ENCODE results near the gene F5. TPM values are rescaled to one million over a fixed set of nuclear protein-coding genes. Genes with fewer than 3 reads are reported as not detected.

The F5 gene
- polyA plus RNA-seq, 3 donors = 6.5 to 14.5 (median 7.1) TPM

- Histone ChIP-seq H3K9me3 (replicated peaks in 1 of 2; ENCODE audit: control insufficient read depth in 1 of 2, insufficient read depth in 1 of 2, low read length in 2 of 2) (no peaks in the 10 kb centered on the region), H3K27ac (ENCODE audit: low read depth in 1 of 2, low read length in 2 of 2) (no peak overlapping the region), H3K4me1 (ENCODE audit: control insufficient read depth in 1 of 2, insufficient read depth in 2 of 2, low read length in 2 of 2) (no peaks in the 10 kb centered on the region)
Observed at GRCh38 chr1:169494343-169494742, 91.9 kb downstream of the F5 start.

GRCh38 chr1:169493251-169493650 is 93.0 kb downstream of the F5 start:
- Histone ChIP-seq H3K27me3 (ENCODE audit: control insufficient read depth in 2 of 2, insufficient read depth in 2 of 2, low read length in 2 of 2) (no peaks in the 10 kb centered on the region), H3K79me2 (ENCODE audit: insufficient read depth, low read length) (no peaks in the 10 kb centered on the region), H2AFZ (ENCODE audit: insufficient read depth, low read depth, low read length, poor library complexity, severe bottlenecking) (no peak overlapping the region), H3K9ac (ENCODE audit: insufficient read depth, low read length, poor library complexity, severe bottlenecking) (no peak overlapping the region), H3K4me3 (replicated peaks in 1 of 3; ENCODE audit: low read depth in 2 of 3, low read length in 3 of 3) (no peak overlapping the region), H3K4me1 (ENCODE audit: control insufficient read depth in 1 of 2, insufficient read depth in 2 of 2, low read length in 2 of 2) (no peaks in the 10 kb centered on the region), H3K4me2 (replicated peaks; ENCODE audit: extremely low read depth, low read length, poor library complexity, severe bottlenecking) (no peak overlapping the region), H3K36me3 (replicated peaks in 1 of 2; ENCODE audit: control insufficient read depth in 1 of 2, insufficient read depth in 2 of 2, low read length in 2 of 2) (no peaks in the 10 kb centered on the region), H4K20me1 (ENCODE audit: insufficient read depth, low read length) (no peaks in the 10 kb centered on the region), H3K27ac (ENCODE audit: low read depth in 1 of 2, low read length in 2 of 2) (no peak overlapping the region), H3K9me3 (replicated peaks in 1 of 2; ENCODE audit: control insufficient read depth in 1 of 2, insufficient read depth in 1 of 2, low read length in 2 of 2) (no peaks in the 10 kb centered on the region)
- no peak overlapping the region for H3K27ac Mint-ChIP-seq
- WGBS (ENCODE audit: insufficient coverage) = no CpG with 5 or more reads among the region's 1 CpG
- TF ChIP-seq CTCF (IDR thresholded peaks at IDR 0.05) = no peak
- peaks cover 1 to 4% (median 2%) of the 10 kb centered on the region in 3 donors for H3K27me3 Mint-ChIP-seq (ENCODE audit: low read depth in 3 of 3)
- H3K4me3 Mint-ChIP-seq = no peak overlapping the region
- intact Hi-C loops (cut with micrococcal nuclease) = no loop called here
- H3K4me1 Mint-ChIP-seq = no peaks in the 10 kb centered on the region
- H3K36me3 Mint-ChIP-seq = peaks cover 0 to 1% of the 10 kb centered on the region in 2 donors
- peaks cover 0 to 3% (median 0%) of the 10 kb centered on the region in 7 donors for H3K9me3 Mint-ChIP-seq
- no peak for DNase-seq

More at GRCh38 chr1:169494343-169494742, 91.9 kb downstream of the F5 start:
- DNase-seq = no peak
- WGBS (ENCODE audit: insufficient coverage) = no CpG with 5 or more reads among the region's 3 CpGs
- Mint-ChIP-seq H3K4me1 (no peaks in the 10 kb centered on the region), H3K9me3 (peaks cover 0 to 9% (median 4%) of the 10 kb centered on the region in 7 donors), H3K4me3 (no peak overlapping the region), H3K27ac (no peak overlapping the region), H3K36me3 (peaks cover 0 to 4% of the 10 kb centered on the region in 2 donors), H3K27me3 (ENCODE audit: low read depth in 3 of 3) (peaks cover 0 to 4% (median 1%) of the 10 kb centered on the region in 3 donors)
- Histone ChIP-seq H4K20me1 (ENCODE audit: insufficient read depth, low read length) (no peaks in the 10 kb centered on the region), H3K27me3 (ENCODE audit: control insufficient read depth in 2 of 2, insufficient read depth in 2 of 2, low read length in 2 of 2) (no peaks in the 10 kb centered on the region), H3K36me3 (replicated peaks in 1 of 2; ENCODE audit: control insufficient read depth in 1 of 2, insufficient read depth in 2 of 2, low read length in 2 of 2) (no peaks in the 10 kb centered on the region), H3K4me3 (replicated peaks in 1 of 3; ENCODE audit: low read depth in 2 of 3, low read length in 3 of 3) (no peak overlapping the region), H3K9ac (ENCODE audit: insufficient read depth, low read length, poor library complexity, severe bottlenecking) (no peak overlapping the region), H3K79me2 (ENCODE audit: insufficient read depth, low read length) (no peaks in the 10 kb centered on the region), H3K4me2 (replicated peaks; ENCODE audit: extremely low read depth, low read length, poor library complexity, severe bottlenecking) (no peak overlapping the region), H2AFZ (ENCODE audit: insufficient read depth, low read depth, low read length, poor library complexity, severe bottlenecking) (no peak overlapping the region)
- intact Hi-C loops (cut with micrococcal nuclease) = no loop called here
- TF ChIP-seq CTCF (IDR thresholded peaks at IDR 0.05) = no peak

Measured in CD14-positive monocyte (primary cell).